Hindlimb muscle (tissue), 1 donor: ENCODE data around the gene NEMP1. TPM values are rescaled to one million over a fixed set of nuclear protein-coding genes. Genes with fewer than 3 reads are reported as not detected.

Experiments used
- DNase-seq: peaks from one replicate; pipeline ENCODE4 v3.0.0-alpha.2; 2013
- polyA plus RNA-seq: library from polyadenylated mRNA; unstranded; fragments of 120-200 nt; gene quantifications from one replicate; pipeline ENCODE4 v1.2.1, GENCODE V29; 2013; ENCODE audit not compliant: insufficient read length

The NEMP1 gene
- polyA plus RNA-seq, 1 donor = 17.9 TPM

GRCh38 chr12:57107456-57108155 is 29.0 kb upstream of the NEMP1 start:
- DNase-seq = no peak

- DNase-seq = no peak
Observed at GRCh38 chr12:57106021-57106708, 27.6 kb upstream of the NEMP1 start.

GRCh38 chr12:57105011-57105753 is 26.6 kb upstream of the NEMP1 start:
- DNase-seq = no peak

GRCh38 chr12:57104292-57104910 is 25.8 kb upstream of the NEMP1 start:
- no peak for DNase-seq

GRCh38 chr12:57103856-57104255 is 25.3 kb upstream of the NEMP1 start:
- no peak for DNase-seq

GRCh38 chr12:57101892-57102695 is 23.5 kb upstream of the NEMP1 start:
- DNase-seq = no peak

GRCh38 chr12:57099766-57100165 is 21.2 kb upstream of the NEMP1 start:
- DNase-seq = no peak

GRCh38 chr12:57099047-57099714 is 20.6 kb upstream of the NEMP1 start:
- DNase-seq = no peak

- no peak for DNase-seq
Observed at GRCh38 chr12:57098546-57098945, 20.0 kb upstream of the NEMP1 start.

- no peak for DNase-seq
Observed at GRCh38 chr12:57097554-57097835, 18.9 kb upstream of the NEMP1 start.

GRCh38 chr12:57096748-57097553 is 18.4 kb upstream of the NEMP1 start:
- DNase-seq = no peak

- DNase-seq = no peak
Observed at GRCh38 chr12:57096099-57096572, 17.5 kb upstream of the NEMP1 start.

- DNase-seq = no peak
Observed at GRCh38 chr12:57095440-57095839, 16.8 kb upstream of the NEMP1 start.

GRCh38 chr12:57094208-57095160 is 15.9 kb upstream of the NEMP1 start:
- no peak for DNase-seq

- peak; percentile 68 for DNase-seq
Observed at GRCh38 chr12:57093415-57094207, 15.0 kb upstream of the NEMP1 start.

- no peak for DNase-seq
Observed at GRCh38 chr12:57092876-57093414, 14.4 kb upstream of the NEMP1 start.

GRCh38 chr12:57092529-57092862 is 13.9 kb upstream of the NEMP1 start:
- DNase-seq = no peak
